Measurements from ENCODE around the gene SNX8.
A peak's percentile ranks its signal among the peaks of the same experiment; 100 is the strongest.
"Not testable (repeated sequence)": the region's sequence is repeated elsewhere in the genome, so short reads cannot be mapped to it uniquely, and the experiment has no call there.

The SNX8 gene, protein sequence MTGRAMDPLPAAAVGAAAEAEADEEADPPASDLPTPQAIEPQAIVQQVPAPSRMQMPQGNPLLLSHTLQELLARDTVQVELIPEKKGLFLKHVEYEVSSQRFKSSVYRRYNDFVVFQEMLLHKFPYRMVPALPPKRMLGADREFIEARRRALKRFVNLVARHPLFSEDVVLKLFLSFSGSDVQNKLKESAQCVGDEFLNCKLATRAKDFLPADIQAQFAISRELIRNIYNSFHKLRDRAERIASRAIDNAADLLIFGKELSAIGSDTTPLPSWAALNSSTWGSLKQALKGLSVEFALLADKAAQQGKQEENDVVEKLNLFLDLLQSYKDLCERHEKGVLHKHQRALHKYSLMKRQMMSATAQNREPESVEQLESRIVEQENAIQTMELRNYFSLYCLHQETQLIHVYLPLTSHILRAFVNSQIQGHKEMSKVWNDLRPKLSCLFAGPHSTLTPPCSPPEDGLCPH

GRCh38 chr7:2314209-2314955, at the start of gene SNX8:
SNX8 (minus strand) TSS chr7:2314441; CDS start chr7:2314421, 20 bp downstream.
- peak; percentile 93 to 97 (median 96) for DNase-seq

DNA sequence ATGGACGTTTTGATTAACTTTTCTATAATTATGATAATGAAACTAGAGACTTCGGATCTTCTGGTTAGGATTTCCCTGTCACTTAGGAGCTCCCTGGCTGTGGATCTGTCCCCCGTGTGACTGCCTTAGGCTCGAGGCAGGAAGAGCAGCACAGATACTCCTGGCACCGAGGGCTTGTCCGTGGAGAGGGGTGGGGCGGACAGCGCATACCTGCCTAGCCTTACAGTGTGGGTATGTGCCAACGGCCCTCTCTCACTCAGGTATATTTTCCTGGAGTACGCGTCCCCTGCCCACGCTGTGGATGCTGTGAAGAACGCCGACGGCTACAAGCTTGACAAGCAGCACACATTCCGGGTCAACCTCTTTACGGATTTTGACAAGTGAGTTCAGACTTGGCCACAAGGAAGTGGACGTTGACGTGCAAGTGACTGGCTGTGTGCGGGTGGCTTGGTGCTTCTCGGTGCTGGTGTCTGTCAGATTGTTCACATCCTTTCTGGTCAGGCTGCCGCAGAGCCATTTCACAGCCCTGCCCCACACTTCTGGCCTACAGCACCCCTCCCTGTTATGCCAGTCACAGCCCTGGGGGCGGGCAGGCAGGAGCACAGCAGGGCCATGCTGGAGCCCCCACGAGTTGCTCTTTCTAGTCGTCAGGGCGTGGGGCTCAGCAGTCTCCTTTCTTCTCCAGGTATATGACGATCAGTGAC, 48.3 kb upstream of the SNX8 start:
- DNase-seq = no peak

DNA sequence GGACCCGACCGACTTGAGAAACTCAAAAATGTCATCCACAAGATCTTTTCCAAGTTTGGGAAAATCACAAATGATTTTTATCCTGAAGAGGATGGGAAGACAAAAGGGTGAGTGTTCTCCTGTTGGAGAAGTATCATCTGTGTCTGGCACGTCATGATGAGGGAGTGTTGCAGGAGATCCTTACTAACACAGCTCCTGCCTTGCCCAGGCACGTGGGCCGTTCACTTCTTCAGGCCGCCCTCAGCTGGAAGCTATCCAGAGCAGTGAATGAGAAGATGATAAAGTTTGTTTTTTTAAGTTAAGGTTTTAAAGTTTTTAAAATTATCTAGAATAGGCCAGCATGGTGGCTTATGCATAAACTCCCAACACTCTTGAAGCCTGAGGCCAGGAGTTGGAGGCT, 46.6 kb upstream of the SNX8 start:
- DNase-seq = no peak

- DNase-seq = no peak
Observed at GRCh38 chr7:2359610-2360009, 45.4 kb upstream of the SNX8 start.

GRCh38 chr7:2358968-2359527, 44.8 kb upstream of the SNX8 start:
- no peak for DNase-seq

DNA sequence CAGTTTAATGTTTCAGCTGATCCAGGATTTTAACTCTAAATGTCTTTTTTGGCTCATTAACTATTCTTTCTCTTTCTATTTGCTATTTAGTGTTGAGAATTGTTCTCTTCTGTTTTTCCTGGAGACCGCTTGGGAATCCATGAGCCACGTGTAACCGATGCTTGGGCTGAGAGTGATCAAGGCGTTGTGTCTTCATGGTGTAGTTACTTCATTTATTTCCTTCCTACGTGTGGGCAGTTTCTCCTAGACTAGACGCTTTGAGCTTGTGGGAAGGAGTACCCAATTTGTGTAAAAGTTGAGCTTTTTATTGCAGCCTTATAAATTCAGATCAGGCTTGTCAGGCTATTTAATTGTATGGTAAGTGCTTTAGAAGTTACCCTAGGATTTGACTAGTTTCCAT, 43.3 kb upstream of the SNX8 start:
- no peak for DNase-seq

DNA sequence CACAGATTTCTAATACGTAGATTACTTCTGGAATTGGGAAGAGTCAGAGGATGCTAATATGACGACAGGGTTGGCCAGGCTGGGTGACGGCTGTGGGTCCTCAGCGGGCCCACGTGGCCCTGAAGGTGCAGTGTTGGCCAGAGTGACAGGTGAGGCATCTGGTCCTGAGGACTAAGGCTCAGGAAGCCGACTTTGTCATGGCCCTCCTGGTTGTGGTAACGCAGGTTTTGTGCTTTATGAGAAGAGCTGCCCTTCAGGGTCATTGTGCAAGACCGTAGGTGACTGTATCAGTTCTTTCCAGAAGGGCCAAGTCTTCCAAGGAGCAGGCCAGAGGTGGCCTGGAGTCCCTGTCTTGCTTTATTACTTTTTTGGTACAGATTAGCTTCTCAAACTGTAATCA, 42.9 kb upstream of the SNX8 start:
- no peak for DNase-seq

DNA sequence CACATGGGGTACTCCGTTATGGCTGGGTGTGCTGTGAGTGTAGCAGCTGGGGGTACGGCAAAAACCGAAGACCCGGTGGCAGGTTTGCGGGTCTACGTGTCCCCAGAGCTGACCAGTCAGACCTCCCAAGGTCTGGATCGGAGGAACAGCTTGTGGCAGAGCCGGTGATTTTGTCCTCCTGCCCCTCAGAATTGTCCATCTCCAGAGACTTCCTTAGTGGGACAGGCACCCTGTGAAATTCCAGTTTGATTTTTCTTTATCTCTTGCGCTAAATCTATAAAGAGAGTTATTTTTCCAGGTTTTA, 41.4 kb upstream of the SNX8 start:
- DNase-seq = no peak

GRCh38 chr7:2354939-2355704, 40.9 kb upstream of the SNX8 start:
- DNase-seq = peak in 1 of 4 experiments; percentile 11

- peak; percentile 74 to 90 (median 80) for DNase-seq
Observed at GRCh38 chr7:2354186-2354938, 40.1 kb upstream of the SNX8 start, which contains the start of gene EIF3B. EIF3B (plus strand) TSS chr7:2354827; CDS start chr7:2354922, 95 bp downstream.

- DNase-seq = peak; percentile 79 to 89 (median 83)
Observed at GRCh38 chr7:2353936-2354185, 39.6 kb upstream of the SNX8 start.

DNA sequence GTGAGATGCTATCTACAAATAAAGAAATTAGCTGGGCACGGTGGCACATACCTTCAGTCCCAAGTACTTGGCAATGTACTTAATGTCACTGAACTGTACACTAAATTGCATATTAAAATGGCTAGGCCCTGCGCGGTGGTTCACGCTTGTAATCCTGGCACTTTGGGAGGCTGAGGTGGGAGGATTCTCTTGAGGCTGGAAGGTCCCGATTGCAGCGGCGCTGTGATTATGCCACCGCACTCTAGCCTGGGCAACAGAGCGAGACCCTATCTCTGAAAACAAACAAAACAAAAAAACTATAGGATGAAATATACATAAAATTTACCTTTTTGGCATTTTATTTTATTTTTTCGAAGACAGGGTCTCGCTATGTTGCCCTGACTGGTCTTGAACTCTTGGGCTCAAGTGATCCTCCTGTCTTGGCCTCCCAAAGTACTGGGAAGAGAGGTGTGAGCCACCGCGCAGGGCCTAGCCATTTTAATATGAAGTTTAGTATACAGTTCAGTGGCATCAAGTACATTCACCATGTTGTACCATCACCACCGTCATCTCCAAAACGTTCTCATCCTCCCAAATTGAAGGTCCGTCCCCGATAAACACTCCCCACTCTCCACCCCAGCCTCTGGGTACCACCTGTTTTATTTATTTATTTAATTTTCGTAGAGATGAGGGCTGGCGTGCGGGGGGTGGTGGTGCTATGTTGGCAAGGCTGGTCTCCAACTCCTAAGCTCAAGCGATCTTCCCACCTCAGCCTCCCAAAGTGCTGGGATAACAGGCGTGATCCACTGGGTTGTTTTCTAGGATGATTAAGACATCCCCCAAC, 39.1 kb upstream of the SNX8 start:
- DNase-seq = no peak

DNA sequence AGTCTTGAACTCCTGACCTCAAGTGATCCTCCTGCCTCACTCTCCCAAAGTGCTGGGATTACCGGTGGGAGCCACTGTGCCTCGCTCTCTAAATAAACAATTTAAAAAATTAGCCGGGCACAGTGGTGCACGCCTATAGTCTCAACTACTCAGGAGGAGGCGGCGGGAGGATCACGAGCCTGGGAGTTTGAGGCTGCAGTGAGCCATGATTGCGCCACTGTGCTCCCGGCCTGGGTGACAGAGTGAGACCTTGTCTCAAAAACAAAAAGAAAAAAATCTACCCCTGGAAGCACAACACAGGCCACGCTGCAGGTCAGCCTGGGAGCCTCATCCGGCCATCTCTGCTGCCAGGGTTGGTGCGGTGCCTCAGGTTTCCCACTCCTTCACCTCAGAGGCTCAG, 36.6 kb upstream of the SNX8 start:
- no peak for DNase-seq

DNA sequence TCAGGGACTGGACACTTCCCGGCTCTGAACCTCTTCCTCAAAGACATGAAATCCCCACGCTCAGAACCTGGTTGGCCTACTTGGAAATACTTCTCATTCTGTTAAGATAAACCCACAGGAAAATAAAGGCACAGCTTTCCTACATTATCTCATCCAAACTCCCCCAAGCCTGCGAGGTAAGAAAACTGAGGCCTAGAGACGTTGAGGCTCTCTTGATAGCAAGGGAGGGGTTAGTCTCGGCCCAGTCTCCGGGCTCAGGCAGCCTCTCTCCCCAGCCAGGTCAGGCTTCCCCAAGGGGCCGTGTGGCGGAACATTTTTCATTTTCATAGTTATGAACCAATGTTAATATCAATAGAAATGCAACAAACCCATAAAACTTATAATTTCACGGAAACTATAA, 35.8 kb upstream of the SNX8 start:
- no peak for DNase-seq

- not testable (repeated sequence) for DNase-seq
Observed at GRCh38 chr7:2347351-2348063, 33.3 kb upstream of the SNX8 start.

DNA sequence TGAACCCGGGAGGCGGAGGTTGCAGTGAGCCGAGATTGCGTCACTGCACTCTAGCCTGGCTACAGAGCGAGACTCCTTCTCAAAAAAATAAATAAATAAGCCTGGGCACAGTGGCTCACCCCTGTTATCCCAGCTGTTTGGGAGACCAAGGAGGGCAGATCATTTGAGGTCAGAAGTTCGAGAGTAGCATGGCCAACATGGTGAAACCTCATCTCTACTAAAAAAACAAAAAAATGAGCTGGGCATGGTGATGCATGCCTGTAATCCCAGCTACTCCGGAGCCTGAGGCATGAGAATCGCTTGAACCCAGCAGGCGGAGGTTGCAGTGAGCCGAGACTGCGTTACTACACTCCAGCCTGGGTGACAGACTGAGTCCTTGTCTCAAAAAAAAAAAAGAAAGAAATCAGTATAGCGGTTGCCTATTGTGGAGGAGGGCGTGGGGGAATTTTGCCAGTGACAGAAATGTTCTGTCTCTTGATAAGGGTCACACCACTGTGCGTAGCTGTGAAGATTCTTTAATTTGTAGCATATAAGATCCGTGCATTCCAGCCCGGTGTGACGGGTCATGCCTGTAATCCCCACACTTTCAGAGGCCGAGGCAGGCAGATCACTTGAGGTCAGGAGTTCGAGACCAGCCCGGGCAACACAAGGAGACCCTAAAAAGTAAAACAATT, 22.5 kb upstream of the SNX8 start:
- DNase-seq = no peak

- DNase-seq = not testable (repeated sequence)
Observed at GRCh38 chr7:2332606-2333231, 18.5 kb upstream of the SNX8 start.

GRCh38 chr7:2331707-2332106, 17.5 kb upstream of the SNX8 start:
- DNase-seq = no peak

- DNase-seq = no peak
Observed at GRCh38 chr7:2330493-2330892, 16.3 kb upstream of the SNX8 start.
